Measurements from ENCODE around the gene SOX9. TPM values are rescaled to one million over a fixed set of nuclear protein-coding genes. Genes with fewer than 3 reads are reported as not detected.

SOX9 gene
- total RNA-seq, 1 donor from 2014 or later, result not detected

DNA sequence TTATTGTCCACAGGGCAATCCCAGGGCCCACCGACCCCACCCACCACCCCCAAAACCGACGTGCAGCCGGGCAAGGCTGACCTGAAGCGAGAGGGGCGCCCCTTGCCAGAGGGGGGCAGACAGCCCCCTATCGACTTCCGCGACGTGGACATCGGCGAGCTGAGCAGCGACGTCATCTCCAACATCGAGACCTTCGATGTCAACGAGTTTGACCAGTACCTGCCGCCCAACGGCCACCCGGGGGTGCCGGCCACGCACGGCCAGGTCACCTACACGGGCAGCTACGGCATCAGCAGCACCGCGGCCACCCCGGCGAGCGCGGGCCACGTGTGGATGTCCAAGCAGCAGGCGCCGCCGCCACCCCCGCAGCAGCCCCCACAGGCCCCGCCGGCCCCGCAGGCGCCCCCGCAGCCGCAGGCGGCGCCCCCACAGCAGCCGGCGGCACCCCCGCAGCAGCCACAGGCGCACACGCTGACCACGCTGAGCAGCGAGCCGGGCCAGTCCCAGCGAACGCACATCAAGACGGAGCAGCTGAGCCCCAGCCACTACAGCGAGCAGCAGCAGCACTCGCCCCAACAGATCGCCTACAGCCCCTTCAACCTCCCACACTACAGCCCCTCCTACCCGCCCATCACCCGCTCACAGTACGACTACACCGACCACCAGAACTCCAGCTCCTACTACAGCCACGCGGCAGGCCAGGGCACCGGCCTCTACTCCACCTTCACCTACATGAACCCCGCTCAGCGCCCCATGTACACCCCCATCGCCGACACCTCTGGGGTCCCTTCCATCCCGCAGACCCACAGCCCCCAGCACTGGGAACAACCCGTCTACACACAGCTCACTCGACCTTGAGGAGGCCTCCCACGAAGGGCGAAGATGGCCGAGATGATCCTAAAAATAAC lies 3.0 kb downstream of the SOX9 start:
- H3K4me3 Mint-ChIP-seq (ENCODE audit: low read depth), result no peak overlapping the region
- no peak overlapping the region for H3K27ac Mint-ChIP-seq
- intact Hi-C loops (cut with micrococcal nuclease), result loop anchor here (5.0 kb wide), 1 partner anchor 1044 kb away; the partner anchor contains the start of gene SSTR2
- H3K27me3 Mint-ChIP-seq (ENCODE audit: low read depth), result peaks cover 51% of the 10 kb centered on the region
- no peaks in the 10 kb centered on the region for H3K9me3 Mint-ChIP-seq
- no peaks in the 10 kb centered on the region for H3K36me3 Mint-ChIP-seq (ENCODE audit: low read depth)
- H3K4me1 Mint-ChIP-seq (ENCODE audit: low read depth), result no peaks in the 10 kb centered on the region
- no peak for DNase-seq (ENCODE audit: low spot score)

GRCh38 chr17:72124438-72124775 lies 3.6 kb downstream of the SOX9 start:
- H3K27ac Mint-ChIP-seq, result no peak overlapping the region
- H3K27me3 Mint-ChIP-seq (ENCODE audit: low read depth), result peaks cover 46% of the 10 kb centered on the region

GRCh38 chr17:72125226-72125651 lies 4.4 kb downstream of the SOX9 start:
- intact Hi-C loops (cut with micrococcal nuclease), result no loop called here
- Mint-ChIP-seq H3K4me1 (ENCODE audit: low read depth) (no peaks in the 10 kb centered on the region), H3K27ac (no peak overlapping the region), H3K27me3 (ENCODE audit: low read depth) (peaks cover 39% of the 10 kb centered on the region), H3K9me3 (no peaks in the 10 kb centered on the region), H3K4me3 (ENCODE audit: low read depth) (no peak overlapping the region), H3K36me3 (ENCODE audit: low read depth) (no peaks in the 10 kb centered on the region)
- DNase-seq (ENCODE audit: low spot score), result no peak

More at GRCh38 chr17:72124438-72124775, 3.6 kb downstream of the SOX9 start:
- H3K36me3 Mint-ChIP-seq (ENCODE audit: low read depth), result no peaks in the 10 kb centered on the region
- DNase-seq (ENCODE audit: low spot score), result no peak
- no peaks in the 10 kb centered on the region for H3K9me3 Mint-ChIP-seq
- intact Hi-C loops (cut with micrococcal nuclease), result loop anchor here (5.0 kb wide), 1 partner anchor 1043 kb away; the partner anchor contains the start of gene SSTR2
- H3K4me3 Mint-ChIP-seq (ENCODE audit: low read depth), result no peak overlapping the region
- H3K4me1 Mint-ChIP-seq (ENCODE audit: low read depth), result no peaks in the 10 kb centered on the region

GRCh38 chr17:72125742-72126141 lies 4.9 kb downstream of the SOX9 start:
- no peak for DNase-seq (ENCODE audit: low spot score)
- Mint-ChIP-seq H3K27me3 (ENCODE audit: low read depth) (peaks cover 35% of the 10 kb centered on the region), H3K9me3 (no peaks in the 10 kb centered on the region), H3K4me3 (ENCODE audit: low read depth) (no peak overlapping the region), H3K4me1 (ENCODE audit: low read depth) (no peaks in the 10 kb centered on the region), H3K36me3 (ENCODE audit: low read depth) (no peaks in the 10 kb centered on the region), H3K27ac (no peak overlapping the region)
- intact Hi-C loops (cut with micrococcal nuclease), result no loop called here

- Mint-ChIP-seq H3K36me3 (ENCODE audit: low read depth) (no peaks in the 10 kb centered on the region), H3K27me3 (ENCODE audit: low read depth) (peaks cover 31% of the 10 kb centered on the region), H3K4me3 (ENCODE audit: low read depth) (no peak overlapping the region), H3K27ac (no peak overlapping the region), H3K9me3 (no peaks in the 10 kb centered on the region), H3K4me1 (ENCODE audit: low read depth) (no peaks in the 10 kb centered on the region)
- intact Hi-C loops (cut with micrococcal nuclease), result no loop called here
- no peak for DNase-seq (ENCODE audit: low spot score)
These were observed 6.0 kb downstream of the SOX9 start for GRCh38 chr17:72126575-72127486.

- H3K4me3 Mint-ChIP-seq (ENCODE audit: low read depth), result no peak overlapping the region
- intact Hi-C loops (cut with micrococcal nuclease), result no loop called here
- DNase-seq (ENCODE audit: low spot score), result no peak
- no peaks in the 10 kb centered on the region for H3K36me3 Mint-ChIP-seq (ENCODE audit: low read depth)
- H3K4me1 Mint-ChIP-seq (ENCODE audit: low read depth), result no peaks in the 10 kb centered on the region
- H3K27me3 Mint-ChIP-seq (ENCODE audit: low read depth), result peaks cover 20% of the 10 kb centered on the region
- no peaks in the 10 kb centered on the region for H3K9me3 Mint-ChIP-seq
- H3K27ac Mint-ChIP-seq, result no peak overlapping the region
These were observed 7.2 kb downstream of the SOX9 start for GRCh38 chr17:72128039-72128438.

GRCh38 chr17:72134608-72135394 lies 14.0 kb downstream of the SOX9 start:
- DNase-seq (ENCODE audit: low spot score), result no peak
- no peak overlapping the region for H3K4me3 Mint-ChIP-seq (ENCODE audit: low read depth)
- no peaks in the 10 kb centered on the region for H3K9me3 Mint-ChIP-seq
- H3K27ac Mint-ChIP-seq, result no peak overlapping the region
- H3K36me3 Mint-ChIP-seq (ENCODE audit: low read depth), result no peaks in the 10 kb centered on the region
- intact Hi-C loops (cut with micrococcal nuclease), result no loop called here
- H3K4me1 Mint-ChIP-seq (ENCODE audit: low read depth), result no peaks in the 10 kb centered on the region
- H3K27me3 Mint-ChIP-seq (ENCODE audit: low read depth), result no peaks in the 10 kb centered on the region

GRCh38 chr17:72135546-72136325 lies 14.9 kb downstream of the SOX9 start:
- intact Hi-C loops (cut with micrococcal nuclease), result no loop called here
- Mint-ChIP-seq H3K27ac (no peak overlapping the region), H3K9me3 (no peaks in the 10 kb centered on the region), H3K27me3 (ENCODE audit: low read depth) (no peaks in the 10 kb centered on the region), H3K36me3 (ENCODE audit: low read depth) (no peaks in the 10 kb centered on the region), H3K4me1 (ENCODE audit: low read depth) (no peaks in the 10 kb centered on the region), H3K4me3 (ENCODE audit: low read depth) (no peak overlapping the region)
- no peak for DNase-seq (ENCODE audit: low spot score)

GRCh38 chr17:72136692-72137091 lies 15.9 kb downstream of the SOX9 start:
- intact Hi-C loops (cut with micrococcal nuclease), result no loop called here
- Mint-ChIP-seq H3K36me3 (ENCODE audit: low read depth) (no peaks in the 10 kb centered on the region), H3K27ac (no peak overlapping the region), H3K27me3 (ENCODE audit: low read depth) (no peaks in the 10 kb centered on the region), H3K4me3 (ENCODE audit: low read depth) (no peak overlapping the region), H3K4me1 (ENCODE audit: low read depth) (no peaks in the 10 kb centered on the region), H3K9me3 (no peaks in the 10 kb centered on the region)
- no peak for DNase-seq (ENCODE audit: low spot score)

GRCh38 chr17:72137161-72137560 lies 16.3 kb downstream of the SOX9 start:
- no peak for DNase-seq (ENCODE audit: low spot score)
- Mint-ChIP-seq H3K27ac (no peak overlapping the region), H3K27me3 (ENCODE audit: low read depth) (no peaks in the 10 kb centered on the region), H3K36me3 (ENCODE audit: low read depth) (no peaks in the 10 kb centered on the region), H3K9me3 (no peaks in the 10 kb centered on the region), H3K4me3 (ENCODE audit: low read depth) (no peak overlapping the region), H3K4me1 (ENCODE audit: low read depth) (no peaks in the 10 kb centered on the region)
- intact Hi-C loops (cut with micrococcal nuclease), result no loop called here

DNA sequence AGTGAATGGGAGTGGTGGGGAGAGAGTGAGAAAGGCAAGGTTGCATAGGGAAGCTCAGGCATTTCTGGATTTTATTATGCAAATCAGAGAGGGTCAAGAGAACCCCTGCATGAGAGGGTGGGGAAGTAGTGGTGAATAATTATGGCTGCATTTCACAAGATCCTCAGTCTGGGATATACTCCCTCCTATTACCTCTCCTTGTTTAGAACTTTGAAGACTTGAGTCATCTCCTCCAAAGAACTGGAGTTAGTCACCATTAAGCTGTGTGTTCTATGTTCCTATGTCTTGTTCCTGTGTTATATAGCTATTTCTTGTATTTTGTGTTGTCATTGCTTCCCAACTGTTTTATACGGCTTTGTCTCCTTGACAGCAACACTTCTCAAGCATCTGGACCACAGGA lies 18.4 kb downstream of the SOX9 start:
- no peak overlapping the region for H3K27ac Mint-ChIP-seq

DNA sequence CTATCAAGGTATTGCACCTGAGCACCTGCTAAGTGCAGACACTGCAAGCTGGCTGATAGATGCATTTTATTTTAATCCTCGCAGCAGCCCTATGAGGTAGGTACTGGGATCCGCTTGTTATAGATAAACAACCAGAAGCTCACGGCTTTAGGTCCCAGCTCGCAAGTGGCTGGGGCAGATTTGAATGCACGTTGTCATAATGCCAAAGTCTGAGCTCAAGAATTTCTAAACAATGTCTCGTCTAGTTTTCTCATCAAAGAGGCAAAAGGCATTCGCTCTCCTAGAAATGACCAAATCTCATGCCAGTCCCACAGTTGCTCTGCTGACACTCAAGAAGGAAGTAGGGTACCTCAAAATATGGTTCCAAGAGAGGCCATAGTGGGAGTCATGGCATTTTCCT lies 20.5 kb downstream of the SOX9 start:
- Mint-ChIP-seq H3K4me3 (ENCODE audit: low read depth) (no peak overlapping the region), H3K27me3 (ENCODE audit: low read depth) (no peaks in the 10 kb centered on the region), H3K36me3 (ENCODE audit: low read depth) (no peaks in the 10 kb centered on the region), H3K9me3 (no peaks in the 10 kb centered on the region), H3K27ac (no peak overlapping the region), H3K4me1 (ENCODE audit: low read depth) (no peaks in the 10 kb centered on the region)
- DNase-seq (ENCODE audit: low spot score), result no peak
- intact Hi-C loops (cut with micrococcal nuclease), result no loop called here

More for the DNA sequence above, 18.4 kb downstream of the SOX9 start:
- Mint-ChIP-seq H3K4me1 (ENCODE audit: low read depth) (no peaks in the 10 kb centered on the region), H3K27me3 (ENCODE audit: low read depth) (no peaks in the 10 kb centered on the region), H3K9me3 (no peaks in the 10 kb centered on the region), H3K36me3 (ENCODE audit: low read depth) (no peaks in the 10 kb centered on the region), H3K4me3 (ENCODE audit: low read depth) (no peak overlapping the region)
- no peak for DNase-seq (ENCODE audit: low spot score)
- intact Hi-C loops (cut with micrococcal nuclease), result no loop called here

Data from activated T-helper 2 cell treated with anti-CD3 and anti-CD28 coated beads, Interferon-gamma antibody, Interleukin-2, Interleukin-4, amounts not matched to agents 10 μg/mL and 5 μg/mL and 100 μg/mL, durations not matched to agents 14 hours and 24 hours and 36 hours (primary cell).